Measurements from ENCODE around the gene RNF169. TPM values are rescaled to one million over a fixed set of nuclear protein-coding genes. Genes with fewer than 3 reads are reported as not detected.

Gene RNF169
- total and polyA plus RNA-seq, 2 of the 8 experiments (the other 6 are each of a cell fraction or from before 2014, with no cell fraction given) = 3.6 to 12.5 TPM

GRCh38 chr11:74780248-74781005 lies 31.8 kb downstream of the RNF169 start (continued):
- no peak for TF ChIP-seq GTF2F1 (IDR thresholded peaks at IDR 0.05; ENCODE audit: borderline replicate concordance, low read depth, low read length)

Measured in H1 (cell line).